Smooth muscle cell (in vitro differentiated cells): ENCODE measurements around the gene FAM219B. TPM values are rescaled to one million over a fixed set of nuclear protein-coding genes. Genes with fewer than 3 reads are reported as not detected.

Experiments used
- DNase-seq: peaks from one replicate; lab custom pipeline; 2025; ENCODE audit not compliant: unreplicated experiment; lab: John Stamatoyannopoulos, UW
- H2AFZ ChIP-seq: fragments of 200-600 bp; sonication (generic); 2 replicates; pipeline ENCODE4 v1.6.0; 2016; ENCODE audit warnings: antibody characterized with exemption, low read depth, mild to moderate bottlenecking
- H3F3A ChIP-seq: fragments of 200-600 bp; sonication (generic); 2 replicates; pipeline ENCODE4 v1.6.0; 2017; ENCODE audit warnings: antibody characterized with exemption, low read depth
- H3K27ac ChIP-seq: fragments of 200-600 bp; sonication (generic); 2 replicates; pipeline ENCODE4 v1.5.1; 2016; ENCODE audit warnings: low read depth, mild to moderate bottlenecking
- H3K27me3 ChIP-seq: fragments of 200-600 bp; sonication (generic); 2 replicates; pipeline ENCODE4 v1.6.1; 2016; ENCODE audit warnings: low read depth, mild to moderate bottlenecking
- H3K36me3 ChIP-seq: fragments of 200-600 bp; sonication (generic); 2 replicates; pipeline ENCODE4 v1.5.1; 2016; ENCODE audit warnings: low read depth
- H3K4me1 ChIP-seq: fragments of 200-600 bp; sonication (generic); 2 replicates; pipeline ENCODE4 v1.5.1; 2016; ENCODE audit warnings: low read depth
- H3K4me2 ChIP-seq: fragments of 200-600 bp; sonication (generic); 2 replicates; pipeline ENCODE4 v1.6.0; 2016; ENCODE audit warnings: mild to moderate bottlenecking
- H3K4me3 ChIP-seq: fragments of 200-600 bp; sonication (generic); 2 replicates; pipeline ENCODE4 v1.5.1; 2016; ENCODE audit warnings: mild to moderate bottlenecking
- H3K79me2 ChIP-seq: fragments of 200-600 bp; sonication (generic); 2 replicates; pipeline ENCODE4 v1.6.0; 2016; ENCODE audit warnings: low read depth, mild to moderate bottlenecking
- H3K9ac ChIP-seq: fragments of 200-600 bp; sonication (generic); 2 replicates; pipeline ENCODE4 v1.6.0; 2016; ENCODE audit warnings: low read depth
- H3K9me3 ChIP-seq: fragments of 200-600 bp; sonication (generic); replicated peaks from 2 replicates; pipeline ENCODE4 v1.5.1; 2016; ENCODE audit warnings: low read depth
- H4K20me1 ChIP-seq: fragments of 200-600 bp; sonication (generic); 2 replicates; pipeline ENCODE4 v1.6.0; 2016; ENCODE audit warnings: low read depth
- WGBS: methylation state at CpG from one replicate; pipeline ENCODE4 v1.1.7; 2016; ENCODE audit warnings: low lambda C conversion rate; 5-methylcytosine and 5-hydroxymethylcytosine counted together
- polyA plus RNA-seq: library from polyadenylated mRNA; unstranded; fragments of >200 nt; fragmentation: Nextera tagmentation; extraction: Ambion mirVana; gene quantifications from 2 replicates; pipeline ENCODE4 v1.2.1, GENCODE V29; 2016
- total RNA-seq: library from RNA; depleted of rRNA; stranded (reverse); fragments of >200 nt; gene quantifications from 2 replicates; pipeline ENCODE4 v1.2.3, GENCODE V29; 2014
- TF ChIP-seq, protein P1 (sequence below): fragments of 200-600 bp; sonication (generic); IDR thresholded peaks from 2 replicates; pipeline ENCODE4 v1.5.1; 2017; ENCODE audit warnings: borderline replicate concordance, mild to moderate bottlenecking, antibody characterized with exemption; ENCODE audit not compliant: insufficient read depth, poor library complexity, severe bottlenecking

Gene FAM219B
- total and polyA plus RNA-seq, 2 experiments from 2014 or later: 37.1 to 52.4 TPM

DNA sequence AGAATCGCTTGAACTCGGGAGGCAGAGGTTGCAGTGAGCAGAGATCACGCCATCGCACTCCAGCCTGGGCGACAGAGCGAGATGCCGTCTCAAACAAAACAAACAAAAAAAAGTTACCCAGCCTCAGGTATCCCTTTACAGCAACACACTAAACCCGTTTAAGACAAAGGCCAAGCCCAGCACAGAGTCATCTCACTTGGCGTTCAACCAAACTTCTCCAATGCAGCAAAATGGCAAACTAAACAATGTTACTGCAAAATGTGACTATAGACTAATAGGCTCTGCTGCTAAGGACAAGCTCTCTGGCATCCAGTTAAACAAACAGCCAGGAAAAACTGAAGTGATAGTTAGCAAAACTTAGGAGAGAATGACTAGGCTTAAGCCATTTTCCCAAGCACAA, 6.4 kb upstream of the FAM219B start:
- Histone ChIP-seq H3K27ac (no peak overlapping the region), H3K9ac (no peak overlapping the region)

DNA sequence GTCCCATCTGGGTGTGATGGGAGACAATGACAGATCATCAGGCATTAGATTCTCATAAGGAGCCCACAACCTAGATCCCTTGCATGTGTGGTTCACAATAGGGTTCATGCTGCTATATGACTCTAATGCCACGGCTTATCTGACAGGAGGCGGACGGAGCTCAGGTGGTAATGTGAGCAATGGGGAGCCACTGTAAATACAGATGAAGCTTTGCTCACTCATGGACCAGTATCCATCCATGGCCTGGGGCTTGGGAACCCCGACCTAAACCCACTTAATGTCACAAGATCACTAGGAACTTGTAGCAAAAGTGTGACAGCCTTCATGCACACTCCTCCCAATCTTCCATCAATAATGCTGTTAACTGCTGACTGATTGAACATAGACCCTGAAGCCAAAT, 2.0 kb upstream of the FAM219B start:
- H3K4me2 ChIP-seq: no peak overlapping the region
- peaks cover 7% of the 10 kb centered on the region for H4K20me1 ChIP-seq
- no peak for DNase-seq
- H3K36me3 ChIP-seq: no peaks in the 10 kb centered on the region
- peaks cover 19% of the 10 kb centered on the region for H3K79me2 ChIP-seq
- peaks cover 5% of the 10 kb centered on the region for H3F3A ChIP-seq
- H3K9me3 ChIP-seq: no peaks in the 10 kb centered on the region
- no peak overlapping the region for H3K4me3 ChIP-seq
- TF ChIP-seq, protein P1, sequence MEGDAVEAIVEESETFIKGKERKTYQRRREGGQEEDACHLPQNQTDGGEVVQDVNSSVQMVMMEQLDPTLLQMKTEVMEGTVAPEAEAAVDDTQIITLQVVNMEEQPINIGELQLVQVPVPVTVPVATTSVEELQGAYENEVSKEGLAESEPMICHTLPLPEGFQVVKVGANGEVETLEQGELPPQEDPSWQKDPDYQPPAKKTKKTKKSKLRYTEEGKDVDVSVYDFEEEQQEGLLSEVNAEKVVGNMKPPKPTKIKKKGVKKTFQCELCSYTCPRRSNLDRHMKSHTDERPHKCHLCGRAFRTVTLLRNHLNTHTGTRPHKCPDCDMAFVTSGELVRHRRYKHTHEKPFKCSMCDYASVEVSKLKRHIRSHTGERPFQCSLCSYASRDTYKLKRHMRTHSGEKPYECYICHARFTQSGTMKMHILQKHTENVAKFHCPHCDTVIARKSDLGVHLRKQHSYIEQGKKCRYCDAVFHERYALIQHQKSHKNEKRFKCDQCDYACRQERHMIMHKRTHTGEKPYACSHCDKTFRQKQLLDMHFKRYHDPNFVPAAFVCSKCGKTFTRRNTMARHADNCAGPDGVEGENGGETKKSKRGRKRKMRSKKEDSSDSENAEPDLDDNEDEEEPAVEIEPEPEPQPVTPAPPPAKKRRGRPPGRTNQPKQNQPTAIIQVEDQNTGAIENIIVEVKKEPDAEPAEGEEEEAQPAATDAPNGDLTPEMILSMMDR: no peak
- H3K27ac ChIP-seq: no peak overlapping the region
- H2AFZ ChIP-seq: no peak overlapping the region
- peaks cover 11% of the 10 kb centered on the region for H3K4me1 ChIP-seq
- H3K9ac ChIP-seq: no peak overlapping the region
- no peaks in the 10 kb centered on the region for H3K27me3 ChIP-seq
- 97% methylated on average over 4 of the region's 4 CpGs for WGBS

More for the DNA sequence above, 6.4 kb upstream of the FAM219B start:
- Histone ChIP-seq H2AFZ (no peak overlapping the region), H3F3A (no peaks in the 10 kb centered on the region), H3K36me3 (no peaks in the 10 kb centered on the region), H3K4me3 (no peak overlapping the region), H3K4me1 (no peaks in the 10 kb centered on the region), H3K4me2 (no peak overlapping the region), H3K79me2 (no peaks in the 10 kb centered on the region), H3K9me3 (no peaks in the 10 kb centered on the region), H3K27me3 (no peaks in the 10 kb centered on the region), H4K20me1 (no peaks in the 10 kb centered on the region)
- no peak for DNase-seq
- WGBS: 96% methylated on average over 9 of the region's 9 CpGs
- TF ChIP-seq, protein P1: no peak

DNA sequence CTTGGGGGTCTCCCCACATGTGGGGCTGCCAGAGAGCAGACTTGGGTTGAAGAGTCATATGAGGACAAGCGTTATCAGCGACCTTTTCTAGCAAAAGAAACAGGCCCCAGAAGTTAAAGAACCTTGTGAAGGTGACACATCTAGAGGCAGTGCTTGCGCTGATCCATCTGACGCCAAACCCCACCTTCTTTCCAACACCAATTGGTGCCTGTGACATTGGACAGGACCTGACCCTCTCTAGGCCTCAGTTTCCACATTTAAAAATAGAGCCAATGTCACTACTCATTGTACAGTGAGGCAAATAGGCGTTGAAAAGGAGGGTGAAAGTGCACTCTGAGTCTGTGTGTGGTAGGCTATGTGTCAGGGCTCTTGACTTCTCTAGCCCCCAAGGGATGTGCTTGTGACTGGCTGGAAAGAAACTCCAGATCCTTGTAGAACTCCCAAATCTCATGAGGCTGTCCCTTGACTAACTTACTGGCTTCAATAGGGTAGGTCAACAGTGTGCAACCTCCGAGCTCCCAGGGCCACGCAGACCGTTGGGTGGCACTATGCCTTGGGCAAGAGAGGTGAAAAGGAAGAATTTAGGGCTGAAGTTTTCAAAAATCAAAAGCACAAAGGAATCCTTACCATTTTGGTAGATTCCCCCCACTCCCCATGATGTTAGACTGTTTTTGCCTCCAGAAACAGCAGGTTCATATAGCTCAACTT, 666 bp upstream of the FAM219B start:
- Histone ChIP-seq H3K9me3 (no peaks in the 10 kb centered on the region), H3K79me2 (peaks cover 20% of the 10 kb centered on the region), H3K4me3 (peak overlapping the region; percentile 81), H4K20me1 (peaks cover 7% of the 10 kb centered on the region), H2AFZ (peak overlapping the region; percentile 98), H3F3A (peaks cover 5% of the 10 kb centered on the region), H3K27me3 (no peaks in the 10 kb centered on the region), H3K4me2 (peak overlapping the region; percentile 91), H3K9ac (peak overlapping the region; percentile 88), H3K4me1 (peaks cover 11% of the 10 kb centered on the region), H3K36me3 (no peaks in the 10 kb centered on the region), H3K27ac (peak overlapping the region; percentile 68)
- TF ChIP-seq, protein P1: no peak
- 45% methylated on average over 8 of the region's 8 CpGs for WGBS
- DNase-seq: no peak

DNA sequence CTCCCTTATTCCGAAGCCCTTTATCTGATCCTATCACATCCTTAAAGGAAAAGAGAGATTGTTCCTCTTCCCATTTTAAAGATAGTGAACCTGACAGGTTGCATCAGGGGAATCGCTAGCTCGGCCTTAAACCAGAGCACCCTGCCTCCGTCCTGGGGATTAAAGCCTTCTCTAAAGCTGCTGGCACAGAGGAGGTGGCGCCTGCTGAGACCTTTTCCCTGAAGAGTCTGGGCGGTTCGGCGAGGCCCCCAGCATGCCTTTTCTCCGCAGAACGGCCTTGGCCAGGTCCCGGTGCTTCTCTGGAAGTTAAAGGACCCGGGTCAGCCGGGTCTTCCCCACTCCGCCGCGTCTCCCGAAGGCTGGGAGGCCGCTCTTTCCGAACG, 593 bp downstream of the FAM219B start:
- TF ChIP-seq, protein P1: no peak
- Histone ChIP-seq H3K9me3 (no peaks in the 10 kb centered on the region), H3K4me3 (peak overlapping the region; percentile 81), H3K4me2 (peak overlapping the region; percentile 91), H3K9ac (peak overlapping the region; percentile 88), H2AFZ (peak overlapping the region; percentile 98), H3K4me1 (peaks cover 11% of the 10 kb centered on the region), H3K79me2 (peaks cover 20% of the 10 kb centered on the region), H3K27ac (peak overlapping the region; percentile 68), H3F3A (peaks cover 5% of the 10 kb centered on the region), H3K36me3 (no peaks in the 10 kb centered on the region), H3K27me3 (no peaks in the 10 kb centered on the region), H4K20me1 (peaks cover 7% of the 10 kb centered on the region)
- WGBS: under 1% methylated on average over 20 of the region's 20 CpGs
- peak; percentile 53 for DNase-seq
